H1 (cell line): Measurements from ENCODE around the gene FYB2. TPM values are rescaled to one million over a fixed set of nuclear protein-coding genes. Genes with fewer than 3 reads are reported as not detected.

Experiments used
- BACH1 ChIP-seq: IDR thresholded peaks from 2 replicates; pipeline ENCODE4 v1.6.1; 2012; ENCODE audit warnings: low read length, improper control_type of control experiment
- CBX5 ChIP-seq: fragments of 300-800, 300-1000 bp; sonication (generic); IDR thresholded peaks from 2 replicates; pipeline ENCODE4 v1.7.1; 2016; ENCODE audit warnings: antibody characterized with exemption, low read length, low read depth
- JUND ChIP-seq: IDR thresholded peaks from 2 replicates; pipeline ENCODE4 v1.6.1; 2011; ENCODE audit warnings: mild to moderate bottlenecking, improper control_type of control experiment, low read length
- SIX5 ChIP-seq: IDR thresholded peaks from 2 replicates; pipeline ENCODE4 v1.6.1; 2011; ENCODE audit warnings: mild to moderate bottlenecking, low read depth, low read length
- polyA plus RNA-seq, 7 experiments: library from polyadenylated mRNA; depleted of rRNA in 3 of 7; stranded (reverse) in 5 of 7; unstranded in 2 of 7; fragments of >200 nt in 5 of 7; fragments of 200-250 nt in 2 of 7; gene quantifications; 1 replicate in 5 of 7; 2 replicates in 1 of 7; 4 replicates in 1 of 7; pipeline versions ENCODE4 v1.2.1 to v1.2.3, GENCODE V29; 2011 to 2013; ENCODE audit warnings: missing spikeins in 2 of 7, mixed read lengths in 2 of 7
- total RNA-seq: library from RNA; stranded (reverse); fragmentation: NEBNext Ultra II Directional; extraction: Animal tissue kit (Norgen Biotek cat#: 25700); gene quantifications from 2 replicates; pipeline ENCODE4 v1.2.1, GENCODE V29; 2021
- TF ChIP-seq, protein P1 (sequence below): IDR thresholded peaks from 2 replicates; pipeline ENCODE4 v1.6.1; 2012; ENCODE audit warnings: inconsistent platforms

The FYB2 gene
- total and polyA plus RNA-seq, 2 of the 8 experiments (the other 6 are each of a cell fraction or from before 2014, with no cell fraction given): 0.11 to 0.17 TPM

DNA sequence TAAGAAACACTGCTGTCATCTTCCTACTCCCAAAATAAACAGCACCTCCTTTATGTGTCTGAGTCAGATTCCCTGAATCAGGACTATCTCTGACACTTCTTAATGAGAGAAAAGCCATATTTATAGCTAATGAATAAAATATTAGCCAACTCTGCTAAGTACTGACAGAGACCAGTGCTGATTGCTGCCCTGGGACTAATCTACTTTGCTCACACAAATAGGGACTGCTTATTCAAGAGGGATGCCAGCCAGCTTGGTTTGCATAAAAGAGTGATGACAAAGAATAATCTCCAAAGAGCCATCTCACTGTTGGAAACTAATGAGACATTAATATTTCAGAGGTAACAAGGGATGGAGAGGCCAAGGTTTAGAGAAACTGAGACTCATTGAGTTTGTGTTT lies 36.4 kb downstream of the FYB2 start (continued):
- no peak for TF ChIP-seq BACH1
- no peak for TF ChIP-seq SIX5
- no peak for TF ChIP-seq CBX5
- no peak for TF ChIP-seq JUND
- TF ChIP-seq, protein P1, sequence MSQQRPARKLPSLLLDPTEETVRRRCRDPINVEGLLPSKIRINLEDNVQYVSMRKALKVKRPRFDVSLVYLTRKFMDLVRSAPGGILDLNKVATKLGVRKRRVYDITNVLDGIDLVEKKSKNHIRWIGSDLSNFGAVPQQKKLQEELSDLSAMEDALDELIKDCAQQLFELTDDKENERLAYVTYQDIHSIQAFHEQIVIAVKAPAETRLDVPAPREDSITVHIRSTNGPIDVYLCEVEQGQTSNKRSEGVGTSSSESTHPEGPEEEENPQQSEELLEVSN: no peak
